OCI-LY3 (cell line): ENCODE data around the gene ZNF516.

Experiments used
- H2AFZ ChIP-seq: fragments of 200-600, 300-600 bp; shearing (Covaris generic); 2 replicates; pipeline ENCODE4 v1.6.0; 2014; ENCODE audit warnings: antibody characterized with exemption, low read depth, low read length
- H3K27ac ChIP-seq: fragments of 200-600, 300-600 bp; sonication (generic); 2 replicates; pipeline ENCODE4 v1.5.1; 2014; ENCODE audit warnings: mild to moderate bottlenecking, low read length, moderate library complexity, mixed read lengths
- H3K27me3 ChIP-seq: fragments of 200-600, 300-600 bp; sonication (generic); 2 replicates; pipeline ENCODE4 v1.6.1; 2014; ENCODE audit warnings: low read depth, low read length, mixed read lengths
- H3K36me3 ChIP-seq: fragments of 200-600, 300-600 bp; sonication (generic); replicated peaks from 2 replicates; pipeline ENCODE3; 2014; ENCODE audit warnings: low read depth, low read length, mixed read lengths
- H3K4me1 ChIP-seq: fragments of 300-600, 200-600 bp; sonication (generic); 2 replicates; pipeline ENCODE4 v1.6.1; 2014; ENCODE audit warnings: low read length, mixed read lengths
- H3K4me2 ChIP-seq: fragments of 200-600, 300-600 bp; sonication (generic); 2 replicates; pipeline ENCODE4 v1.6.1; 2014; ENCODE audit warnings: low read length, mixed read lengths
- H3K4me3 ChIP-seq: fragments of 300-600, 200-600 bp; sonication (generic); 2 replicates; pipeline ENCODE4 v1.5.1; 2014; ENCODE audit warnings: antibody characterized with exemption, mild to moderate bottlenecking, low read length, moderate library complexity
- H3K79me2 ChIP-seq: fragments of 300-600, 200-600 bp; shearing (Covaris generic); 2 replicates; pipeline ENCODE4 v1.6.1; 2014; ENCODE audit warnings: mild to moderate bottlenecking, low read length, mixed read lengths
- H3K9ac ChIP-seq: fragments of 300-600, 200-600 bp; shearing (Covaris generic); 2 replicates; pipeline ENCODE4 v1.6.0; 2014; ENCODE audit warnings: mild to moderate bottlenecking, low read length, moderate library complexity
- H3K9me3 ChIP-seq: fragments of 200-600, 300-600 bp; shearing (Covaris generic); 2 replicates; pipeline ENCODE4 v1.6.1; 2014; ENCODE audit warnings: low read length, mixed read lengths; ENCODE audit not compliant: insufficient read depth
- H4K20me1 ChIP-seq: fragments of 200-600, 300-600 bp; sonication (generic); 2 replicates; pipeline ENCODE4 v1.6.1; 2016; ENCODE audit warnings: low read length, mixed read lengths; ENCODE audit not compliant: insufficient read depth
- CTCF ChIP-seq: fragments of 200-600, 300-600 bp; sonication (generic); IDR thresholded peaks from 2 replicates; pipeline ENCODE4 v1.5.1; 2014; ENCODE audit warnings: antibody characterized with exemption, low read length, low read depth
- EZH2phosphoT487 ChIP-seq: fragments of 200-600 bp; shearing (Covaris generic); IDR thresholded peaks from 2 replicates; pipeline ENCODE4 v1.6.1; 2018; ENCODE audit warnings: antibody characterized with exemption, mixed run types, low read depth

ZNF516 gene

GRCh38 chr18:76387608-76388007, 107.4 kb downstream of the ZNF516 start:
- Histone ChIP-seq H3K4me3 (no peak overlapping the region), H4K20me1 (no peaks in the 10 kb centered on the region), H3K9ac (no peak overlapping the region), H3K79me2 (no peaks in the 10 kb centered on the region), H3K4me2 (no peak overlapping the region), H3K27me3 (no peaks in the 10 kb centered on the region), H3K4me1 (no peaks in the 10 kb centered on the region), H2AFZ (no peak overlapping the region), H3K36me3 (no peaks in the 10 kb centered on the region), H3K9me3 (no peaks in the 10 kb centered on the region), H3K27ac (no peak overlapping the region)
- no peak for TF ChIP-seq EZH2phosphoT487
- no peak for TF ChIP-seq CTCF

GRCh38 chr18:76386886-76387285, 108.2 kb downstream of the ZNF516 start:
- H3K4me2 ChIP-seq, result no peak overlapping the region
- no peaks in the 10 kb centered on the region for H3K4me1 ChIP-seq
- H3K9me3 ChIP-seq, result no peaks in the 10 kb centered on the region
- no peak overlapping the region for H3K9ac ChIP-seq
- no peaks in the 10 kb centered on the region for H3K79me2 ChIP-seq
- no peaks in the 10 kb centered on the region for H3K36me3 ChIP-seq
- no peaks in the 10 kb centered on the region for H4K20me1 ChIP-seq
- TF ChIP-seq EZH2phosphoT487, result no peak
- TF ChIP-seq CTCF, result no peak
- H3K4me3 ChIP-seq, result no peak overlapping the region
- no peak overlapping the region for H3K27ac ChIP-seq
- H2AFZ ChIP-seq, result no peak overlapping the region
- no peaks in the 10 kb centered on the region for H3K27me3 ChIP-seq

- no peak overlapping the region for H3K4me2 ChIP-seq
- no peaks in the 10 kb centered on the region for H3K79me2 ChIP-seq
- no peak overlapping the region for H2AFZ ChIP-seq
- H4K20me1 ChIP-seq, result no peaks in the 10 kb centered on the region
- TF ChIP-seq EZH2phosphoT487 (no peak), CTCF (no peak)
- H3K36me3 ChIP-seq, result no peaks in the 10 kb centered on the region
- H3K4me3 ChIP-seq, result no peak overlapping the region
- H3K9me3 ChIP-seq, result no peaks in the 10 kb centered on the region
- no peak overlapping the region for H3K27ac ChIP-seq
- H3K27me3 ChIP-seq, result no peaks in the 10 kb centered on the region
- H3K4me1 ChIP-seq, result no peaks in the 10 kb centered on the region
- H3K9ac ChIP-seq, result no peak overlapping the region
These were observed 109.0 kb downstream of the ZNF516 start for GRCh38 chr18:76386071-76386470.

GRCh38 chr18:76385681-76385975, 109.4 kb downstream of the ZNF516 start:
- Histone ChIP-seq H3K9me3 (no peaks in the 10 kb centered on the region), H2AFZ (no peak overlapping the region), H3K36me3 (no peaks in the 10 kb centered on the region), H3K9ac (no peak overlapping the region), H3K27ac (no peak overlapping the region), H3K27me3 (no peaks in the 10 kb centered on the region), H3K4me2 (no peak overlapping the region), H4K20me1 (no peaks in the 10 kb centered on the region), H3K4me1 (no peaks in the 10 kb centered on the region), H3K4me3 (no peak overlapping the region), H3K79me2 (no peaks in the 10 kb centered on the region)
- no peak for TF ChIP-seq CTCF
- no peak for TF ChIP-seq EZH2phosphoT487
